Ovary (tissue), 3 donors: ENCODE data around the gene CLCNKB.

ENCODE experiments used
- CTCF ChIP-seq, 3 donors: fragments of 450-650 bp in 2 of 3; fragments of 200-600 bp in 1 of 3; IDR thresholded peaks; one replicate each; pipeline versions ENCODE4 v1.5.1 to v1.8.0; 2016 to 2022; ENCODE audit warnings: antibody characterized with exemption in 3 of 3, mild to moderate bottlenecking in 1 of 3
- POLR2A ChIP-seq: fragments of 450-650 bp; IDR thresholded peaks from one replicate; pipeline ENCODE4 v1.6.1; 2017; ENCODE audit warnings: antibody characterized with exemption, mild to moderate bottlenecking, moderate library complexity
- donor health status: DM: no; HTN: no; CAD: no.

GRCh38 chr1:16090076-16090826 lies 46.7 kb downstream of the CLCNKB start:
- TF ChIP-seq CTCF (IDR thresholded peaks at IDR 0.05) (no peak), POLR2A (no peak)
